Measurements from ENCODE around the gene ARPC1A.
"Not testable (repeated sequence)": the region's sequence is repeated elsewhere in the genome, so short reads cannot be mapped to it uniquely, and the experiment has no call there.

ARPC1A gene

DNA sequence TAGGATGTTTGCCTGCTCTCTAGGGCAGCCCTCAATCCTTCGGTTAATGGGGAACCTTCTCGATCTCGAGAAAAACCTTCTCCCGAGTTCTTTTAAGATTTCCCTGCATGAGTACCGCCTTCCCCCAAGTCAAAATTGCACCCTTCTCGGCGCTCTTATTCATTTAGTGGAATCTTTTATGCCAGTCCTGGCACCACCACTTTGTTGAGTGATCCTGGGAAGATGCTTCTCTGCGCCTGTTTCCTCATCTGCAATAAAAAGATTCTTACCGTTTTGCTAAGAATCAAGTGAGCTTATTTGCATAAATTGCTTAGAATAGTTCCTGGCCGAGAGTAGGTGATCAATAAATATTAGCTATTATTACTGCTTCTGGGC, 697 bp downstream of the ARPC1A start:
- H3K27me3 ChIP-seq (ENCODE audit: control insufficient read depth in 3 of 3, insufficient read depth in 3 of 3, low read depth in 1 of 3, low read length in 3 of 3), result no peaks in the 10 kb centered on the region
- peak overlapping the region; percentile 90 for H2AFZ ChIP-seq (ENCODE audit: low read length)
- peak overlapping the region; percentile 82 for H3K9ac ChIP-seq (ENCODE audit: low read depth, low read length, poor library complexity)
- no peak for DNase-seq (ENCODE audit: low spot score)
- H4K91ac ChIP-seq (ENCODE audit: low read depth, low read length, poor library complexity), result no peak overlapping the region
- H2BK12ac ChIP-seq (ENCODE audit: low read length), result no peak overlapping the region
- WGBS, 2 donors (ENCODE audit: extremely low coverage in 2 of 2, insufficient read length in 2 of 2, insufficient replicate concordance in 1 of 2), result no CpG with 5 or more reads among the region's 10 CpGs
- no peaks in the 10 kb centered on the region for H3K9me3 ChIP-seq (replicated peaks in 1 of 2; ENCODE audit: control insufficient read depth in 2 of 2, insufficient read depth in 1 of 2, low read depth in 1 of 2, low read length in 2 of 2)
- H4K8ac ChIP-seq (ENCODE audit: low read depth, low read length), result no peak overlapping the region
- no peak overlapping the region for H3K4ac ChIP-seq (ENCODE audit: low read length)
- H3K18ac ChIP-seq (ENCODE audit: low read length), result no peak overlapping the region
- H3K14ac ChIP-seq (ENCODE audit: low read length), result no peak overlapping the region
- peak overlapping the region; percentile 84 to 89 for H3K4me3 ChIP-seq (ENCODE audit: low read length in 2 of 2)
- no peak overlapping the region for H3K27ac ChIP-seq (replicated peaks; ENCODE audit: low read length)
- H3K4me1 ChIP-seq (ENCODE audit: control insufficient read depth in 2 of 2, insufficient read depth in 1 of 2, low read depth in 1 of 2, low read length in 2 of 2), result peaks cover 2 to 4% of the 10 kb centered on the region in 2 donors
- no peak overlapping the region for H2AK5ac ChIP-seq (ENCODE audit: low read depth, low read length)
- no peak overlapping the region for H2BK120ac ChIP-seq (ENCODE audit: low read depth, low read length)
- H2BK15ac ChIP-seq (ENCODE audit: low read length), result no peak overlapping the region
- peaks cover 4% of the 10 kb centered on the region for H3K79me1 ChIP-seq (ENCODE audit: low read depth, low read length)
- peaks cover 2 to 22% of the 10 kb centered on the region in 2 donors for H3K36me3 ChIP-seq (replicated peaks in 1 of 2; ENCODE audit: control insufficient read depth in 2 of 2, insufficient read depth in 2 of 2, low read length in 2 of 2)
- no peak overlapping the region for H3K23ac ChIP-seq (ENCODE audit: low read depth, low read length, poor library complexity)
- peak overlapping the region; percentile 87 for H3K4me2 ChIP-seq (ENCODE audit: insufficient read depth, low read length, poor library complexity, severe bottlenecking)
- H2BK5ac ChIP-seq (ENCODE audit: low read length), result peak overlapping the region; percentile 62

DNA sequence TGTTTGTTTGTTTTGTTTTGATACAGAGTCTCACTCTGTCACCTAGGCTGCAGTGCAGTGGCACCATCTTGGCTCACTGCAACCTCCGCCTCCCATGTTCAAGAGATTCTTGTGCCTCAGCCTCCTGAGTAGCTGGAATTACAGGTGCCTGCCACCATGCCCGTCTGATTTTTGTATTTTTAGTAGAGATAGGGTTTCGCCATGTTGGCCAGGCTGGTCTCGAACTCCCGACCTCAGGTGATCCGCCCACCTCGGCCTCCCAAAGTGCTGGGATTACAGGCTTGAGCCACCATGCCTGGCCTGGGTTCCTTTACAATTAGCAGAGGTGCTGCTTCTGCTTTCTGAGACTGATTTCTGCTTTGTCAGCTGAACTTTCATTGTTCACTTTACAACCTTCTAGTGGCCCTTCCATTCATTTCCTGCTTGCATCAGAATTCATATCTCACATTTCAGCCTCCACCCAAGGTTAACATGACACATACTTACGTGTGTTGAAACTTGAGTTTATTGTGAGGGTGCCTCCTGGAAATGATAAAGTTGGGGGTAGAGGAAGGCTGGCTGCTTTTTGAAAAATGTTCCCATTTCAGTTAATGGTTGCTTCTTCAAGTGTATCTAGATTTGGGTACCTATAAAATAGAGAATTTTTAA, 4.7 kb downstream of the ARPC1A start:
- not testable (repeated sequence) for H4K8ac ChIP-seq (ENCODE audit: low read depth, low read length); H2AFZ ChIP-seq (ENCODE audit: low read length); H2AK5ac ChIP-seq (ENCODE audit: low read depth, low read length); H3K27me3 ChIP-seq (ENCODE audit: control insufficient read depth in 3 of 3, insufficient read depth in 3 of 3, low read depth in 1 of 3, low read length in 3 of 3); H2BK12ac ChIP-seq (ENCODE audit: low read length); H3K23ac ChIP-seq (ENCODE audit: low read depth, low read length, poor library complexity); H3K9ac ChIP-seq (ENCODE audit: low read depth, low read length, poor library complexity); H3K4me3 ChIP-seq (ENCODE audit: low read length in 2 of 2); H3K79me1 ChIP-seq (ENCODE audit: low read depth, low read length); H3K18ac ChIP-seq (ENCODE audit: low read length); H3K14ac ChIP-seq (ENCODE audit: low read length); DNase-seq (ENCODE audit: low spot score); H2BK5ac ChIP-seq (ENCODE audit: low read length); H4K91ac ChIP-seq (ENCODE audit: low read depth, low read length, poor library complexity); H2BK120ac ChIP-seq (ENCODE audit: low read depth, low read length); H3K4ac ChIP-seq (ENCODE audit: low read length); H3K4me2 ChIP-seq (ENCODE audit: insufficient read depth, low read length, poor library complexity, severe bottlenecking); H2BK15ac ChIP-seq (ENCODE audit: low read length); H3K4me1 ChIP-seq (ENCODE audit: control insufficient read depth in 2 of 2, insufficient read depth in 1 of 2, low read depth in 1 of 2, low read length in 2 of 2); H3K27ac ChIP-seq (replicated peaks; ENCODE audit: low read length); H3K9me3 ChIP-seq (replicated peaks in 1 of 2; ENCODE audit: control insufficient read depth in 2 of 2, insufficient read depth in 1 of 2, low read depth in 1 of 2, low read length in 2 of 2)
- no CpG with 5 or more reads among the region's 8 CpGs for WGBS, 2 donors (ENCODE audit: extremely low coverage in 2 of 2, insufficient read length in 2 of 2, insufficient replicate concordance in 1 of 2)
- H3K36me3 ChIP-seq (replicated peaks in 1 of 2; ENCODE audit: control insufficient read depth in 2 of 2, insufficient read depth in 2 of 2, low read length in 2 of 2), result peaks cover 6 to 57% of the 10 kb centered on the region in 2 donors

DNA sequence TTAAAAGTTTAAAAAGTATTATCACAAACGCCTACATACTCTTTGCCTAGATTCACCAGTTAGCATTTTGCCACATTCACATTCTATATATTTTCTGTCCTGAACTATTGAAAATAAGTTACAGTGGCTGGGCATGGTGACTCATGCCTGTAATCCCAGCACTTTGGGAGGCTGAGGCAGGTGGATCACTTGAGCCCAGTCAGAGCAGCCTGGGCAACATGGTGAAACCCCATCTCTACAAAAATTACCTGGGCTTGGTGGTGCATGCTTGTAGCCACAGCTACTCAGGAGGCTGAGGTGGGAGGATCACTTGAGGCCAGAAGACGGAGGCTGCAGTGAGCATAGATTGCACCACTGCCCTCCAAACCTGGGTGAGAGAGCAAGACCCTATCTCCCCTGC, 5.3 kb downstream of the ARPC1A start:
- H3K4me3 ChIP-seq (ENCODE audit: low read length in 2 of 2), result peak overlapping the region in 1 of 2 donors; percentile 41
- H2BK12ac ChIP-seq (ENCODE audit: low read length), result no peak overlapping the region
- H2BK15ac ChIP-seq (ENCODE audit: low read length), result no peak overlapping the region
- H3K4me2 ChIP-seq (ENCODE audit: insufficient read depth, low read length, poor library complexity, severe bottlenecking), result no peak overlapping the region
- H3K4me1 ChIP-seq (ENCODE audit: control insufficient read depth in 2 of 2, insufficient read depth in 1 of 2, low read depth in 1 of 2, low read length in 2 of 2), result peaks cover 2 to 3% of the 10 kb centered on the region in 2 donors
- no peak overlapping the region for H3K14ac ChIP-seq (ENCODE audit: low read length)
- H3K18ac ChIP-seq (ENCODE audit: low read length), result no peak overlapping the region
- no peak overlapping the region for H3K9ac ChIP-seq (ENCODE audit: low read depth, low read length, poor library complexity)
- H3K4ac ChIP-seq (ENCODE audit: low read length), result no peak overlapping the region
- no peak overlapping the region for H3K27ac ChIP-seq (replicated peaks; ENCODE audit: low read length)
- no peaks in the 10 kb centered on the region for H3K79me1 ChIP-seq (ENCODE audit: low read depth, low read length)
- no peak overlapping the region for H2AFZ ChIP-seq (ENCODE audit: low read length)
- H2AK5ac ChIP-seq (ENCODE audit: low read depth, low read length), result no peak overlapping the region
- WGBS, 2 donors (ENCODE audit: extremely low coverage in 2 of 2, insufficient read length in 2 of 2, insufficient replicate concordance in 1 of 2), result no CpG with 5 or more reads among the region's 2 CpGs
- no peak overlapping the region for H4K8ac ChIP-seq (ENCODE audit: low read depth, low read length)
- no peak overlapping the region for H2BK120ac ChIP-seq (ENCODE audit: low read depth, low read length)
- DNase-seq (ENCODE audit: low spot score), result no peak
- H3K27me3 ChIP-seq (ENCODE audit: control insufficient read depth in 3 of 3, insufficient read depth in 3 of 3, low read depth in 1 of 3, low read length in 3 of 3), result no peaks in the 10 kb centered on the region
- H2BK5ac ChIP-seq (ENCODE audit: low read length), result no peak overlapping the region
- peaks cover 6 to 62% of the 10 kb centered on the region in 2 donors for H3K36me3 ChIP-seq (replicated peaks in 1 of 2; ENCODE audit: control insufficient read depth in 2 of 2, insufficient read depth in 2 of 2, low read length in 2 of 2)
- no peak overlapping the region for H4K91ac ChIP-seq (ENCODE audit: low read depth, low read length, poor library complexity)
- no peak overlapping the region for H3K23ac ChIP-seq (ENCODE audit: low read depth, low read length, poor library complexity)
- no peaks in the 10 kb centered on the region for H3K9me3 ChIP-seq (replicated peaks in 1 of 2; ENCODE audit: control insufficient read depth in 2 of 2, insufficient read depth in 1 of 2, low read depth in 1 of 2, low read length in 2 of 2)

DNA sequence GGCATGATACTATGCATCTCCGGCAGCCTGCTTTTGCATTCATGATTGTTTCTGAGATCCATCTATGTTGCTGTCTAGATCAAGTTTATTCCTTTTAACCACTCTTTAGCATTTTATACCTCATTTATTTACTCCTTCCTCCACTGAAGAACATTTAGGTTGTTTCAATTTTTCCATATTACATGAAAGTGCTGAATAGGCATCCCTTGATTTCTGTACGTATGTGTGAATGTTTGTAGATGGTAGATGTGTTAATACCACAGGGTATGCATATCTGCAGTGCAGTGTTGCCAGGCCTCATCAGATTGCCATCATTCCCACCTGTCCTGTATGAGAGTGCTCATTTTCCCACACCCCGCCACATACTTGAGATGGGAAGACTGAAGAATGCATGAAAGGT, 13.9 kb downstream of the ARPC1A start:
- H3K36me3 ChIP-seq (replicated peaks in 1 of 2; ENCODE audit: control insufficient read depth in 2 of 2, insufficient read depth in 2 of 2, low read length in 2 of 2), result peaks cover 19 to 91% of the 10 kb centered on the region in 2 donors

More for the DNA sequence above, 13.9 kb downstream of the ARPC1A start:
- H3K23ac ChIP-seq (ENCODE audit: low read depth, low read length, poor library complexity), result no peak overlapping the region
- no peak overlapping the region for H2AFZ ChIP-seq (ENCODE audit: low read length)
- H3K79me1 ChIP-seq (ENCODE audit: low read depth, low read length), result peaks cover 2% of the 10 kb centered on the region
- H3K27me3 ChIP-seq (ENCODE audit: control insufficient read depth in 3 of 3, insufficient read depth in 3 of 3, low read depth in 1 of 3, low read length in 3 of 3), result no peaks in the 10 kb centered on the region
- no peak overlapping the region for H3K27ac ChIP-seq (replicated peaks; ENCODE audit: low read length)
- no peak overlapping the region for H4K8ac ChIP-seq (ENCODE audit: low read depth, low read length)
- no peak overlapping the region for H3K4ac ChIP-seq (ENCODE audit: low read length)
- no peak overlapping the region for H3K18ac ChIP-seq (ENCODE audit: low read length)
- H3K9me3 ChIP-seq (replicated peaks in 1 of 2; ENCODE audit: control insufficient read depth in 2 of 2, insufficient read depth in 1 of 2, low read depth in 1 of 2, low read length in 2 of 2), result no peaks in the 10 kb centered on the region
- DNase-seq (ENCODE audit: low spot score), result no peak
- no peak overlapping the region for H2BK15ac ChIP-seq (ENCODE audit: low read length)
- H2BK5ac ChIP-seq (ENCODE audit: low read length), result no peak overlapping the region
- H2AK5ac ChIP-seq (ENCODE audit: low read depth, low read length), result no peak overlapping the region
- no peak overlapping the region for H3K14ac ChIP-seq (ENCODE audit: low read length)
- no peak overlapping the region for H3K9ac ChIP-seq (ENCODE audit: low read depth, low read length, poor library complexity)
- no peaks in the 10 kb centered on the region for H3K4me1 ChIP-seq (ENCODE audit: control insufficient read depth in 2 of 2, insufficient read depth in 1 of 2, low read depth in 1 of 2, low read length in 2 of 2)
- H3K4me3 ChIP-seq (ENCODE audit: low read length in 2 of 2), result no peak overlapping the region
- no peak overlapping the region for H2BK120ac ChIP-seq (ENCODE audit: low read depth, low read length)
- H2BK12ac ChIP-seq (ENCODE audit: low read length), result no peak overlapping the region
- WGBS, 2 donors (ENCODE audit: extremely low coverage in 2 of 2, insufficient read length in 2 of 2, insufficient replicate concordance in 1 of 2), result no CpG with 5 or more reads among the region's 3 CpGs
- no peak overlapping the region for H3K4me2 ChIP-seq (ENCODE audit: insufficient read depth, low read length, poor library complexity, severe bottlenecking)
- no peak overlapping the region for H4K91ac ChIP-seq (ENCODE audit: low read depth, low read length, poor library complexity)
